Cardiac muscle cell (in vitro differentiated cells and primary cell): ENCODE data around the gene DSC2. TPM values are rescaled to one million over a fixed set of nuclear protein-coding genes. Genes with fewer than 3 reads are reported as not detected.

Experiments used
- DNase-seq, 2 donors: peaks; one replicate each; pipeline versions ENCODE4 v3.0.0 to v3.0.0-alpha.2; 2010 to 2017; ENCODE audit warnings: low read depth in 1 of 2, low spot score in 1 of 2
- H3K27ac ChIP-seq: fragments of 200-600 bp; sonication (generic); 2 replicates; pipeline ENCODE4 v1.5.1; 2016
- H3K27me3 ChIP-seq: fragments of 200-600 bp; sonication (generic); 2 replicates; pipeline ENCODE4 v1.6.0; 2016; ENCODE audit warnings: control low read depth
- H3K36me3 ChIP-seq: fragments of 200-600 bp; sonication (generic); 2 replicates; pipeline ENCODE4 v1.5.1; 2016; ENCODE audit warnings: control low read depth
- H3K4me1 ChIP-seq: fragments of 200-600 bp; sonication (generic); 2 replicates; pipeline ENCODE4 v1.8.1; 2017; ENCODE audit warnings: low read depth, mild to moderate bottlenecking, mixed run types
- H3K4me3 ChIP-seq: fragments of 200-600 bp; sonication (generic); 2 replicates; pipeline ENCODE4 v1.5.1; 2016; ENCODE audit warnings: mild to moderate bottlenecking
- H3K9me3 ChIP-seq: fragments of 200-600 bp; sonication (generic); 2 replicates; pipeline ENCODE4 v1.5.1; 2017; ENCODE audit warnings: low read depth, mild to moderate bottlenecking, control low read depth
- CTCF ChIP-seq: IDR thresholded peaks from 2 replicates; pipeline ENCODE4 v1.5.1; 2012; ENCODE audit warnings: low read depth, mild to moderate bottlenecking, low read length
- polyA plus RNA-seq: library from polyadenylated mRNA; unstranded; fragments of >200 nt; fragmentation: Nextera tagmentation; extraction: Ambion mirVana; gene quantifications from 2 replicates; pipeline ENCODE4 v1.2.1, GENCODE V29; 2016
- total RNA-seq: library from RNA; depleted of rRNA; stranded (reverse); fragments of >200 nt; gene quantifications from 2 replicates; pipeline ENCODE4 v1.2.3, GENCODE V29; 2016

Gene DSC2
- total and polyA plus RNA-seq, 2 experiments from 2014 or later, result 15.9 to 19.0 TPM

GRCh38 chr18:31102941-31103340, 720 bp upstream of the DSC2 start:
- no peak for TF ChIP-seq CTCF
- no peaks in the 10 kb centered on the region for H3K9me3 ChIP-seq
- no peak for DNase-seq
- no peaks in the 10 kb centered on the region for H3K27me3 ChIP-seq
- peak overlapping the region; percentile 73 for H3K4me3 ChIP-seq
- H3K36me3 ChIP-seq, result no peaks in the 10 kb centered on the region
- peaks cover 16% of the 10 kb centered on the region for H3K4me1 ChIP-seq
- peak overlapping the region; percentile 98 for H3K27ac ChIP-seq

GRCh38 chr18:31101183-31102024, 817 bp downstream of the DSC2 start:
- H3K4me1 ChIP-seq, result peaks cover 16% of the 10 kb centered on the region
- H3K27ac ChIP-seq, result peak overlapping the region; percentile 98
- peak overlapping the region; percentile 73 for H3K4me3 ChIP-seq
- H3K9me3 ChIP-seq, result no peaks in the 10 kb centered on the region
- DNase-seq, result peak; percentile 50 to 78
- TF ChIP-seq CTCF, result no peak
- no peaks in the 10 kb centered on the region for H3K36me3 ChIP-seq
- H3K27me3 ChIP-seq, result no peaks in the 10 kb centered on the region

- TF ChIP-seq CTCF, result no peak
- Histone ChIP-seq H3K9me3 (no peaks in the 10 kb centered on the region), H3K4me1 (peaks cover 16% of the 10 kb centered on the region), H3K27ac (peak overlapping the region; percentile 98), H3K36me3 (no peaks in the 10 kb centered on the region), H3K4me3 (peak overlapping the region; percentile 73), H3K27me3 (no peaks in the 10 kb centered on the region)
- DNase-seq, result peak; percentile 4 to 83
Observed at GRCh38 chr18:31100436-31101182, 1.6 kb downstream of the DSC2 start.

- Histone ChIP-seq H3K9me3 (no peaks in the 10 kb centered on the region), H3K36me3 (no peaks in the 10 kb centered on the region), H3K27ac (peak overlapping the region; percentile 98), H3K4me3 (peak overlapping the region; percentile 73), H3K4me1 (peaks cover 16% of the 10 kb centered on the region), H3K27me3 (no peaks in the 10 kb centered on the region)
- TF ChIP-seq CTCF, result no peak
- no peak for DNase-seq
Observed at GRCh38 chr18:31099450-31100230, 2.6 kb downstream of the DSC2 start.

GRCh38 chr18:31098878-31099277, 3.3 kb downstream of the DSC2 start:
- Histone ChIP-seq H3K4me3 (no peak overlapping the region), H3K4me1 (peaks cover 16% of the 10 kb centered on the region), H3K27me3 (no peaks in the 10 kb centered on the region), H3K36me3 (no peaks in the 10 kb centered on the region), H3K27ac (peak overlapping the region; percentile 6), H3K9me3 (no peaks in the 10 kb centered on the region)
- no peak for TF ChIP-seq CTCF
- no peak for DNase-seq
